Neuron (in vitro differentiated cells): Measurements from ENCODE around the gene SMYD3.
"Not testable (repeated sequence)": the region's sequence is repeated elsewhere in the genome, so short reads cannot be mapped to it uniquely, and the experiment has no call there.

Experiments
- H2AFZ ChIP-seq: one replicate; pipeline ENCODE4 v1.6.1; 2013; ENCODE audit warnings: low read depth, mild to moderate bottlenecking, inconsistent platforms, low read length, moderate library complexity
- H3K27me3 ChIP-seq: one replicate; pipeline ENCODE4 v1.6.1; 2013; ENCODE audit warnings: low read length; ENCODE audit not compliant: insufficient read depth
- H3K36me3 ChIP-seq: one replicate; pipeline ENCODE4 v1.6.1; 2013; ENCODE audit warnings: low read length; ENCODE audit not compliant: insufficient read depth
- H3K4me1 ChIP-seq: one replicate; pipeline ENCODE4 v1.6.1; 2013; ENCODE audit warnings: low read length; ENCODE audit not compliant: insufficient read depth
- H3K4me3 ChIP-seq: 2 replicates; pipeline ENCODE4 v1.5.1; 2013; ENCODE audit warnings: mild to moderate bottlenecking, low read length, moderate library complexity
- H3K9me3 ChIP-seq: one replicate; pipeline ENCODE4 v1.6.1; 2013; ENCODE audit warnings: low read length

SMYD3 gene

GRCh38 chr1:245774931-245775330, 732.1 kb downstream of the SMYD3 start:
- not testable (repeated sequence) for H3K27me3 ChIP-seq, H2AFZ ChIP-seq, H3K9me3 ChIP-seq, H3K4me1 ChIP-seq, H3K36me3 ChIP-seq, H3K4me3 ChIP-seq

- Histone ChIP-seq H3K36me3 (no peaks in the 10 kb centered on the region), H3K4me1 (peaks cover 3% of the 10 kb centered on the region), H3K27me3 (no peaks in the 10 kb centered on the region), H2AFZ (no peak overlapping the region), H3K9me3 (no peaks in the 10 kb centered on the region), H3K4me3 (no peak overlapping the region)
Observed at GRCh38 chr1:245774196-245774595, 732.9 kb downstream of the SMYD3 start.

DNA sequence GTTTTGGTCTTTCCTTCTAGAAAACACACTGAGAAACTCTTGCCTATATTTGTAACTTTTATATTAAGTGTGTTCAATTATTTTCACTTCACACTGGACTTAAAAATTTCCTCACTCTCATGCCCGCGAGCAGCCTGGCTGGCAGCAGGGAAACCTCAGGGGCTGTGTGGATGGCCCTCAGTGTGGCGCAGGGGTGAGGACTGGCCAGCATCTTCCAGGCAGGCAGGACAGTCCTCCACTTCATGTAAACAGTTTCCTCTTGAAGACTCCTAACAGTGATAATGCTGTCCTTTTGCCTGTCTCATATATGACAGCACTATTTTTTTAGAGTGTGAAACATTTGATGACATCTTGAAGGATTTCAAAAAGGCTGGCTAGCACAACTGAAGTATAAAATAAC, 733.7 kb downstream of the SMYD3 start:
- Histone ChIP-seq H2AFZ (no peak overlapping the region), H3K9me3 (no peaks in the 10 kb centered on the region)

GRCh38 chr1:245772739-245773138, 734.3 kb downstream of the SMYD3 start:
- Histone ChIP-seq H3K4me3 (no peak overlapping the region), H3K4me1 (peaks cover 3% of the 10 kb centered on the region), H2AFZ (no peak overlapping the region), H3K9me3 (no peaks in the 10 kb centered on the region), H3K27me3 (no peaks in the 10 kb centered on the region), H3K36me3 (no peaks in the 10 kb centered on the region)

More for the DNA sequence above, 733.7 kb downstream of the SMYD3 start:
- no peaks in the 10 kb centered on the region for H3K27me3 ChIP-seq
- no peaks in the 10 kb centered on the region for H3K36me3 ChIP-seq
- H3K4me1 ChIP-seq, result peaks cover 3% of the 10 kb centered on the region
- no peak overlapping the region for H3K4me3 ChIP-seq

DNA sequence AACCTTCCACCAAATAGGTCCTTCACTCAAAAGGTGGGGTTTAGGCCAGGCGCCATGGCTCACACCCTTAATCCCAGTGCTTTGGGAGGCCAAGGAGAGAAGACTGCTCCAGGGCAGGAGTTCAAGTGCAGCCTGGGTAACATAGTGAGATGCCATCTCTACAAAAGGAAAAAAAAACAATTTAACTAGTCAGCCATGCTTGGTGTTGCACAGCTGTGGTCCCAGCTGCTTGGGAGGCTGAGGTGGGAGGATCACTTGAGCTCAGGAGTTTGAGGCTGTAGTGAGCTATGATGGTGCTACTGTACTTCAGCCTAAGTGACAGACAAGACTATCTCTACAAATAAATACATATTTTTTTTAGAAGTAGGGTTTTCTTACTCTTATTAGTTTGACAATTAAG, 734.8 kb downstream of the SMYD3 start:
- H3K4me3 ChIP-seq, result no peak overlapping the region
- no peaks in the 10 kb centered on the region for H3K9me3 ChIP-seq
- no peaks in the 10 kb centered on the region for H3K36me3 ChIP-seq
- H3K4me1 ChIP-seq, result peaks cover 3% of the 10 kb centered on the region
- H3K27me3 ChIP-seq, result no peaks in the 10 kb centered on the region
- no peak overlapping the region for H2AFZ ChIP-seq

DNA sequence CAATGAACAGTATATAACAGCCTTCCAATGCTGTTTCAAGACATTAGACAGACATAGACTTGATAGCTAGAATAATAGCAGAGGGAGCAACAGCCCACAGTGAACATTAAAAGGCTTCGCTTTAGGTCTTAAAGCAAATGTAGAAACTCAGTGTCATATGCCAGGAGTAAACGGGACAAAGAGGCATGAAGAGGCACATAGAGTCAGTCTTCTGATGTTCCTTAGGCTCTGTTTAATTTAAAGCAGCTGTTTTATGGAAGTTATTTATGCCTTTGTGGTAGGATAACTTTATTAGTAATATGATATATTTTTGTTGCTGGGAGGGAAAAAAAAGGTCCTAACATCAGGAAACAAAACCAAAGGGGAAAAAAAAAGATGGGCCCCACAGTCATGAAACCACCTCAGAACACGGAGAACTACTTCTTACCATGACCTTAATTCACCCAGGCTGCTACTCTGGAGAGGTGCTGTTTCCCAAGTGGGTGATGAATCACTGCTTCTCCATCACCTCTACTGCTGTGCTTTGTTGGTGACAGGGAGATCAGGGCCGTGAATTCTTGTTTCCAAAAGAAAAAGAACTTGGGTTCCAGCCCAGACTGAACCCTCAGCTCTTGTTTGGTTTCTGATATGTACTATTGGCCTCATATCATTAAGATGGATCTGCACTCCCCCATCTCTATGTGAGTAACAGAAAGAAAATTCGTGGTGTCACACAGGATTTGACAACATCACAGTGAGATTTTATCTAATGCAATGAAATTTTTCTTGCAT, 735.4 kb downstream of the SMYD3 start:
- no peaks in the 10 kb centered on the region for H3K36me3 ChIP-seq
- H3K4me3 ChIP-seq, result no peak overlapping the region
- no peaks in the 10 kb centered on the region for H3K9me3 ChIP-seq
- H2AFZ ChIP-seq, result no peak overlapping the region
- H3K4me1 ChIP-seq, result peaks cover under 1% of the 10 kb centered on the region
- no peaks in the 10 kb centered on the region for H3K27me3 ChIP-seq

GRCh38 chr1:245770156-245770555, 736.9 kb downstream of the SMYD3 start:
- no peaks in the 10 kb centered on the region for H3K9me3 ChIP-seq
- H3K4me3 ChIP-seq, result no peak overlapping the region
- no peak overlapping the region for H2AFZ ChIP-seq
- no peaks in the 10 kb centered on the region for H3K27me3 ChIP-seq
- no peaks in the 10 kb centered on the region for H3K4me1 ChIP-seq
- no peaks in the 10 kb centered on the region for H3K36me3 ChIP-seq

DNA sequence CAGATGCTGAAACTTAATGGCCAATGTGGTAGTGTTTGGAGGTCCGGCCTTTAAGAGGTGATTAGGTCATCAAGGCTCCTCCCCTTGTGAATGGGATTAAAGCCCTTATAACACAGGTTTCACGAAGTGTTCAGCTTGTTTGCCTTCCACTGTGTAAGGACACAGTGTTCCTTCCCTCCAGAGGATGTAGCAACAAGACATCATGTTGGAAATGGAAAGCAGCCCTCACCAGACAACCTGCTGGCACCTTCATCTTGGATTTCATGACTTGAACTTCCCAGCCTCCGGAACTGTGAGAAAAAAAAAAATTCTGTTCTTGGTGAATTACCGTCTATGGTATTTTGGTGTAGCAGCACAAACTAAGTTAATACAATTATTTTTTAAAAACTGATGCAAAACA, 738.5 kb downstream of the SMYD3 start:
- no peak overlapping the region for H2AFZ ChIP-seq
- H3K4me1 ChIP-seq, result peaks cover 9% of the 10 kb centered on the region
- H3K27me3 ChIP-seq, result no peaks in the 10 kb centered on the region
- H3K36me3 ChIP-seq, result no peaks in the 10 kb centered on the region
- H3K4me3 ChIP-seq, result no peak overlapping the region
- no peaks in the 10 kb centered on the region for H3K9me3 ChIP-seq

DNA sequence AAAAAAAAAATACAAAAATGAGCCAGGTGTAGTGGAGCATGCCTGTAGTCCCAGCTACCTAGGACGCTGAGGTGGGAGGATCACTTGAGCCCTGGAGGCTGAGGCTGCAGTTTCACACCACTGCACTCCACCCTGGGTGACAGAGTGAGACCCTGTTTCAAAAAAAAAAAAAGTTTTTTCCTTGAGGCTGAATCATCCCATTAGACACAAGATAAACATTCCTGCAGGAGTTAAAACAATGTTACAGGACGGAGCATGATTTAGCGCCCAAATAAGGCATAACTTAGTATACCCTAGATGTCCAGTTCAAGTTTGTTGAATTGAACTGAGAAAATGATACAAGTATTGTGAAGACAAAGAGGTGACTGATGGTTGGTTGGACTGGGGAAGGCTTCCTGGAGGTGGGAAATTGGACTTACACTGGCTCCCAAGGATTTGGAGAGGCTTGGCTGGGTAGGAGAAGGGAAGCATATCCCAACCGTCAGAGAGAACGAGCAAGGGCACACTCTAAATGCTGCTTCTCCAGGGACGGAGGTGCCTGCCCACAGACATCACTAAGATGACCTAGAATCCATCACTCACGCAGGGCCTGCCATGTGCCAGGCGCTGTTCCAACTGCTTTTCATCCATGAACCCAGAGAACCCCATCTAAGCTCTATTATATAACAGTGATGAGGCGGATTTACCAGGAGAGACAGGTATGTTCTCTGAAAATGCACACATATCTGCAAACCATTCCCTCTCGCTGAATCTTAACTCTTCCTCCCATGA, 741.7 kb downstream of the SMYD3 start:
- no peaks in the 10 kb centered on the region for H3K9me3 ChIP-seq
- no peaks in the 10 kb centered on the region for H3K36me3 ChIP-seq
- H3K4me1 ChIP-seq, result peaks cover 9% of the 10 kb centered on the region
- no peaks in the 10 kb centered on the region for H3K27me3 ChIP-seq
- no peak overlapping the region for H2AFZ ChIP-seq
- no peak overlapping the region for H3K4me3 ChIP-seq

DNA sequence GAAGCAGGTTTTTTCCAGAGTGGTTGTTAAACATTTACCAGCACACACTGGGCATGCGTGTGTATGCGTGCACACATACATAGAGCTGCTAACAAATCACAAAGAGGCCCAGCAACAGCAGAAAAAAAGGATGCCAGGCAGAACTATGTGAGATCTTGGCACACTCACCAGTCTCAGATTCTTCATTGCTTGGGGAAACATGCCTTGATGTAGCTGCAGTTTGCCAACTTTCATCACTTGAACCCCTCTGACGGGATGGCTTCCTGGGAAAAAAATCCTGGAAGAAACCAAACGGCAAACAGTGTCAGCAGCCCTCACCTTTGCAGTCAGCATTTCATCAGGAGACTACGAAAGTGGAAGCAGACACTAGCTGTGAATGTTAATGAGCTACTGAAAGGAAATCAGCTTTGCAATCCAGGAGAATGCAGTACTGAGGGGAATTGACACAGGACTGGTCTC, 743.2 kb downstream of the SMYD3 start:
- peaks cover 9% of the 10 kb centered on the region for H3K4me1 ChIP-seq
- H3K36me3 ChIP-seq, result no peaks in the 10 kb centered on the region
- no peaks in the 10 kb centered on the region for H3K27me3 ChIP-seq
- no peak overlapping the region for H2AFZ ChIP-seq
- H3K4me3 ChIP-seq, result no peak overlapping the region
- no peaks in the 10 kb centered on the region for H3K9me3 ChIP-seq

GRCh38 chr1:245762396-245762910, 744.6 kb downstream of the SMYD3 start:
- H2AFZ ChIP-seq, result no peak overlapping the region
- H3K4me1 ChIP-seq, result peaks cover 9% of the 10 kb centered on the region
- H3K9me3 ChIP-seq, result no peaks in the 10 kb centered on the region
- H3K27me3 ChIP-seq, result no peaks in the 10 kb centered on the region
- no peaks in the 10 kb centered on the region for H3K36me3 ChIP-seq
- H3K4me3 ChIP-seq, result no peak overlapping the region

GRCh38 chr1:245760301-245760700, 746.8 kb downstream of the SMYD3 start:
- no peak overlapping the region for H3K4me3 ChIP-seq
- no peak overlapping the region for H2AFZ ChIP-seq
- H3K27me3 ChIP-seq, result no peaks in the 10 kb centered on the region
- no peaks in the 10 kb centered on the region for H3K36me3 ChIP-seq
- H3K4me1 ChIP-seq, result peaks cover 9% of the 10 kb centered on the region
- H3K9me3 ChIP-seq, result no peaks in the 10 kb centered on the region

DNA sequence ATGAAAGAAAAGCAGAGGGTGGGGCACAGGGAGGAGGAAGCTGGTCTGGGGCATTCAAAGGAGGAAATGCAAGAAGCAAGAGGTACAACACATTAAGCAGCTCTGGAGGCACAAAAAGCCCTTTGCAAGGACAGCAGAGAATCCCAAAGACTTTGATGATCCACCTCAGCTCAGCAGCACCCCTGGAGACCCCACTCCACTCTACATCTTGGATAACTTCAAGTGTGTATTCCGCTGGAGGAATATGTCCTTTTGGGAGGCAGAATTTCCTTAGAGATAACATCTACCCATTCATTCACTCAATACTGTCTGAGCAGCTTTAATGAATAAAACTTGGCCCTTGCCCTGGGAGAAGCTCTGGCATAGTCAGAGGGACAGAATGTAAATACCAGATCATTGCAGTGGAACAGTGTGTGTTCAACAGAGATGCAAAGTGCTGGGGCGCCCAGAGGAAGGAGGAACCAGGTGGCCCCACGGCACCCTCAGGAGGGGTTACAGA, 752.6 kb downstream of the SMYD3 start:
- H2AFZ ChIP-seq, result no peak overlapping the region
- no peaks in the 10 kb centered on the region for H3K9me3 ChIP-seq
- H3K4me1 ChIP-seq, result peaks cover 7% of the 10 kb centered on the region
- no peaks in the 10 kb centered on the region for H3K27me3 ChIP-seq
- no peak overlapping the region for H3K4me3 ChIP-seq
- no peaks in the 10 kb centered on the region for H3K36me3 ChIP-seq
